PC-3 (cell line): ENCODE data around the gene PLCL2. TPM values are rescaled to one million over a fixed set of nuclear protein-coding genes. Genes with fewer than 3 reads are reported as not detected.

Source experiments
- ATAC-seq: fragments of 200-7000 bp; cut with Tn5 transposase; 2 replicates; pipeline ENCODE4 v1.9.1; 2020; ENCODE audit warnings: mild to moderate bottlenecking, moderate library complexity
- BruUV-seq: library from RNA; stranded (reverse); fragments of 400-500 nt; replicated peaks from 2 replicates; lab custom pipeline; 2021; lab: Mats Ljungman, UMichigan
- CTCF ChIA-PET: fragments of 300-600 bp; sonication (Branson Sonifier 250); formaldehyde crosslinking; loops from one replicate; lab custom pipeline; 2022; ENCODE audit warnings: antibody characterized with exemption; lab: Charles Lee
- POLR2A ChIA-PET: fragments of 300-600 bp; sonication (Branson Sonifier 250); formaldehyde crosslinking; loops from one replicate; lab custom pipeline; 2022; ENCODE audit warnings: antibody characterized with exemption; ENCODE audit not compliant: unreplicated experiment; lab: Charles Lee
- DNase-seq: peaks from one replicate; pipeline ENCODE4 v3.0.0-alpha.2; 2015
- H2AFZ ChIP-seq: fragments of 300-600 bp; sonication (generic); 2 replicates; pipeline ENCODE4 v1.6.0; 2016; ENCODE audit warnings: antibody characterized with exemption, low read length
- H3F3A ChIP-seq: fragments of 300-600 bp; sonication (generic); one replicate; pipeline ENCODE4 v1.6.0; 2017; ENCODE audit warnings: antibody characterized with exemption, low read length, control low read depth, mild to moderate bottlenecking; ENCODE audit not compliant: unreplicated experiment
- H3K27ac ChIP-seq: fragments of 300-600 bp; sonication (generic); 2 replicates; pipeline ENCODE4 v1.5.1; 2016; ENCODE audit warnings: mild to moderate bottlenecking, low read length
- H3K27me3 ChIP-seq: fragments of 300-600 bp; sonication (generic); 2 replicates; pipeline ENCODE4 v1.6.1; 2016; ENCODE audit warnings: low read length, mixed read lengths
- H3K36me3 ChIP-seq: fragments of 300-600 bp; sonication (generic); 2 replicates; pipeline ENCODE4 v1.6.1; 2016; ENCODE audit warnings: low read depth, mixed run types, low read length, mixed read lengths
- H3K4me1 ChIP-seq: fragments of 300-600 bp; sonication (generic); 2 replicates; pipeline ENCODE4 v1.5.1; 2016; ENCODE audit warnings: low read length; ENCODE audit not compliant: insufficient read depth
- H3K4me2 ChIP-seq: fragments of 300-600 bp; sonication (generic); 2 replicates; pipeline ENCODE4 v1.6.0; 2016; ENCODE audit warnings: low read length
- H3K4me3 ChIP-seq: fragments of 300-600 bp; sonication (generic); 2 replicates; pipeline ENCODE4 v1.5.1; 2016; ENCODE audit warnings: mild to moderate bottlenecking, low read length, mixed read lengths
- H3K79me2 ChIP-seq: fragments of 300-600 bp; sonication (generic); 2 replicates; pipeline ENCODE4 v1.6.1; 2017; ENCODE audit warnings: low read length, mixed read lengths
- H3K9ac ChIP-seq: fragments of 300-600 bp; sonication (generic); 2 replicates; pipeline ENCODE4 v1.6.0; 2016; ENCODE audit warnings: mild to moderate bottlenecking, low read length
- H3K9me2 ChIP-seq: fragments of 300-600 bp; sonication (generic); replicated peaks from 2 replicates; pipeline ENCODE4 v1.6.1; 2016; ENCODE audit warnings: mixed run types, low read length, mixed read lengths
- H3K9me3 ChIP-seq: fragments of 300-600 bp; sonication (generic); 2 replicates; pipeline ENCODE4 v1.6.1; 2016; ENCODE audit warnings: low read length, mixed read lengths
- H4K20me1 ChIP-seq: fragments of 300-600 bp; sonication (generic); 2 replicates; pipeline ENCODE4 v1.6.1; 2016; ENCODE audit warnings: low read length, mixed read lengths
- EZH2 ChIP-seq: fragments of 300-600 bp; sonication (generic); IDR thresholded peaks from one replicate; pipeline ENCODE4 v1.6.1; 2017; ENCODE audit warnings: antibody characterized with exemption, mild to moderate bottlenecking, low read length; ENCODE audit not compliant: unreplicated experiment
- EZH2phosphoT487 ChIP-seq: fragments of 300-600 bp; sonication (generic); IDR thresholded peaks from 2 replicates; pipeline ENCODE4 v1.6.1; 2018; ENCODE audit warnings: mild to moderate bottlenecking, antibody characterized with exemption, low read length, borderline replicate concordance
- intact Hi-C: fragments of 100-400 bp; cut with micrococcal nuclease; formaldehyde crosslinking; loops from 2 replicates; pipeline ENCODE4 v1.9.0; 2023
- total RNA-seq: library from RNA; depleted of rRNA; stranded (reverse); fragments of >200 nt; gene quantifications from 2 replicates; pipeline ENCODE4 v1.2.3, GENCODE V29; 2014
- TF ChIP-seq, protein P1 (sequence below): fragments of 300-600 bp; sonication (generic); conservative IDR thresholded peaks from 2 replicates; pipeline ENCODE4 v1.5.1; 2017; ENCODE audit warnings: antibody characterized with exemption, low read depth, mild to moderate bottlenecking, low read length

The PLCL2 gene
- total RNA-seq, 1 experiment from 2014 or later, result 9.8 TPM

DNA sequence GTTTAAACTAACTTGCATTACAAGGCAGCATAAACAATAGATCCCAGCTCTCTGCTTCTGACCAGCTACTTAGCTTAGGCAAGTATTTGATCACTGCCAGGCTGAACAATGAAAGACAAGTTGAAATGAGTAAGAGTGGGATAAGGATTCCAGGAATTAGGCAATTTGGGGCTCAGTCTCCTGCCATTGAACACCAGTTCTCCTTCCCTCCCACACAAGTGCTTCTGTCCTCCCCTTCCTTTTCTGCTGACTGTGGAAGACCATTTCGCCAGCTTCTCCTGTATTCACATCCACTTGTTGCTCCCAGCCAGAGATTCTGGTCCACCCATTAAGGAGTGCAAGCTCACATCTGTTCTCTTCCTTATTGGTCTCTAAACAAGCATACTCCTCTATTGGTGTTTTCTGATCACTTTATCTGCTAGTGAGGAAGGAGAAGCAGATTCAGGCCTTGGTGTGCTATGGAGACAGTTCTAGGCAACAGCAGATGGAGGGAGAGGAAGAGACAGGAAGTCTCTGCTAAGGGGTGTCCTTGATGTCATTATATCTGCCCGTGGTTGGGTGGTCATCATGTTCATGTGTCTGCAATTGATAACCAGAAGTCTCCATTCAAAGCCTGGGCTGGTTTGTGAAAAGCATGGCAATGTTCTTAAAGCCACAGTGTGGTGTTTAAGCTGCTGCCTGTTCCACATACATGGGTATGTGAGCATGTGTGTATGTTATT lies 121.5 kb downstream of the PLCL2 start:
- no peaks in the 10 kb centered on the region for H3K4me1 ChIP-seq
- H3K79me2 ChIP-seq, result 0 out of 2 replicates have a peak, but pooled peaks cover 5% of the 10 kb centered on the region
- H2AFZ ChIP-seq, result no peak overlapping the region
- no peaks in the 10 kb centered on the region for H4K20me1 ChIP-seq
- H3K9ac ChIP-seq, result no peak overlapping the region
- H3K27ac ChIP-seq, result no peak overlapping the region
- H3K36me3 ChIP-seq, result no peaks in the 10 kb centered on the region
- BruUV-seq, result no TSS peak
- DNase-seq (no peak), ATAC-seq (no peak)
- TF ChIP-seq, protein P1, sequence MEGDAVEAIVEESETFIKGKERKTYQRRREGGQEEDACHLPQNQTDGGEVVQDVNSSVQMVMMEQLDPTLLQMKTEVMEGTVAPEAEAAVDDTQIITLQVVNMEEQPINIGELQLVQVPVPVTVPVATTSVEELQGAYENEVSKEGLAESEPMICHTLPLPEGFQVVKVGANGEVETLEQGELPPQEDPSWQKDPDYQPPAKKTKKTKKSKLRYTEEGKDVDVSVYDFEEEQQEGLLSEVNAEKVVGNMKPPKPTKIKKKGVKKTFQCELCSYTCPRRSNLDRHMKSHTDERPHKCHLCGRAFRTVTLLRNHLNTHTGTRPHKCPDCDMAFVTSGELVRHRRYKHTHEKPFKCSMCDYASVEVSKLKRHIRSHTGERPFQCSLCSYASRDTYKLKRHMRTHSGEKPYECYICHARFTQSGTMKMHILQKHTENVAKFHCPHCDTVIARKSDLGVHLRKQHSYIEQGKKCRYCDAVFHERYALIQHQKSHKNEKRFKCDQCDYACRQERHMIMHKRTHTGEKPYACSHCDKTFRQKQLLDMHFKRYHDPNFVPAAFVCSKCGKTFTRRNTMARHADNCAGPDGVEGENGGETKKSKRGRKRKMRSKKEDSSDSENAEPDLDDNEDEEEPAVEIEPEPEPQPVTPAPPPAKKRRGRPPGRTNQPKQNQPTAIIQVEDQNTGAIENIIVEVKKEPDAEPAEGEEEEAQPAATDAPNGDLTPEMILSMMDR, result no peak
- no peak for TF ChIP-seq EZH2phosphoT487
- H3F3A ChIP-seq, result no peaks in the 10 kb centered on the region
- CTCF ChIA-PET, result no interaction called here
- no peak overlapping the region for H3K4me2 ChIP-seq
- no peaks in the 10 kb centered on the region for H3K9me2 ChIP-seq
- 0 out of 2 replicates have a peak, but pooled peaks cover 4% of the 10 kb centered on the region for H3K9me3 ChIP-seq
- H3K4me3 ChIP-seq, result no peak overlapping the region
- intact Hi-C loops, result no loop called here
- POLR2A ChIA-PET, result no interaction called here
- no peaks in the 10 kb centered on the region for H3K27me3 ChIP-seq

DNA sequence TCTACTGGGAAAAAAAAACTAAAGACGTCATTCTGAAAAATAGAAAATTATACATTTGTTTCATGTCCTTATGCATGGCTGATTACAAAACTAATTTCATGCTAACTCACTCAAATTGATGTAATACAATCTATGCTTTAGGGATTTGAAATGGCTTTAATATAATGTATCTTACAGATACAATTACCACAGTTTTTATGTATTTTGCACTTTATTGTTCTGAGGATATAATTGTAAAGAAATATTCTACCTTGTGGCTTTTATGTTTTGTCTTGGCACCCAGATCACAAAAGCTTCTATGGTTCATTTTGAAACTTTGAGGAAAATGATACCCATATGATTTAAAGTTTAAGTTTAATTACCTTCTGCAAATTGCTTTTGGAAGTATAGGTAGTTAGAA lies 122.5 kb downstream of the PLCL2 start:
- CTCF ChIA-PET, result no interaction called here
- Histone ChIP-seq H3K27ac (no peak overlapping the region), H3K79me2 (no peaks in the 10 kb centered on the region), H3K9ac (no peak overlapping the region), H3K9me2 (no peaks in the 10 kb centered on the region), H3K4me2 (no peak overlapping the region), H3K9me3 (no peaks in the 10 kb centered on the region), H3K4me3 (no peak overlapping the region), H3K4me1 (no peaks in the 10 kb centered on the region), H3F3A (no peaks in the 10 kb centered on the region), H2AFZ (no peak overlapping the region), H3K27me3 (no peaks in the 10 kb centered on the region), H3K36me3 (no peaks in the 10 kb centered on the region), H4K20me1 (no peaks in the 10 kb centered on the region)
- POLR2A ChIA-PET, result interaction anchor here (0.7 kb wide), 1 partner anchor 14 kb away, joined by 3 read pairs; no protein-coding TSS in a partner anchor
- intact Hi-C loops, result no loop called here
- DNase-seq (no peak), ATAC-seq (no peak)
- TF ChIP-seq EZH2phosphoT487, result no peak
- no peak for TF ChIP-seq EZH2
- TF ChIP-seq, protein P1, result no peak
- no TSS peak for BruUV-seq

DNA sequence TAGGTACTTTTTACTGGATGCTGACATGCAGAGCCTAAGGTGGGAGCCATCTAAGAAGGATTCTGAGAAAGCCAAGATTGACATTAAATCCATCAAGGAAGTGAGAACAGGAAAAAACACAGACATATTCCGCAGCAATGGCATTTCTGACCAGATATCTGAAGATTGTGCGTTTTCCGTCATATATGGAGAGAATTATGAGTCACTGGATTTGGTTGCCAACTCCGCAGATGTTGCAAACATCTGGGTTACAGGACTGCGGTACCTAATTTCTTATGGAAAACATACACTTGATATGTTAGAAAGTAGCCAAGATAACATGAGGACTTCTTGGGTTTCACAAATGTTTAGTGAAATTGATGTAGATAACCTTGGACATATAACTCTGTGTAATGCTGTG lies 125.1 kb downstream of the PLCL2 start:
- TF ChIP-seq, protein P1, result no peak
- TF ChIP-seq EZH2, result no peak
- Histone ChIP-seq H3K27ac (no peak overlapping the region), H3K4me2 (no peak overlapping the region), H3K9ac (no peak overlapping the region), H2AFZ (no peak overlapping the region), H3K4me3 (no peak overlapping the region), H3K4me1 (no peaks in the 10 kb centered on the region), H3K9me2 (no peaks in the 10 kb centered on the region), H3K79me2 (no peaks in the 10 kb centered on the region), H4K20me1 (no peaks in the 10 kb centered on the region), H3F3A (no peaks in the 10 kb centered on the region), H3K27me3 (no peaks in the 10 kb centered on the region), H3K9me3 (no peaks in the 10 kb centered on the region), H3K36me3 (no peaks in the 10 kb centered on the region)
- no TSS peak for BruUV-seq
- ChIA-PET POLR2A (no interaction called here), CTCF (no interaction called here)
- intact Hi-C loops, result loop anchor here (5.0 kb wide), 1 partner anchor 103 kb away; no protein-coding TSS in a partner anchor
- DNase-seq, result no peak
- ATAC-seq, result no peak
